K562 (cell line): ENCODE measurements around the gene ILKAP. TPM values are rescaled to one million over a fixed set of nuclear protein-coding genes. Genes with fewer than 3 reads are reported as not detected.

Experiments
- ATAC-seq: fragments of 200-7000 bp; cut with Tn5 transposase; 3 replicates; pipeline ENCODE4 v1.9.1; 2020; ENCODE audit warnings: moderate library complexity
- BruUV-seq: library from RNA; stranded (reverse); fragments of 400-500 nt; replicated peaks from 2 replicates; lab custom pipeline; 2021; lab: Mats Ljungman, UMichigan
- CTCF ChIA-PET: fragments of 300-600 bp; formaldehyde crosslinking; extraction: SDS; loops from one replicate; lab custom pipeline; 2021; ENCODE audit warnings: low intra/inter-chr PET ratio; lab: Yijun Ruan, JAX
- POLR2A ChIA-PET: fragments of 300-600, 350-650 bp; sonication (Branson Sonifier 250); formaldehyde crosslinking; extraction: SDS; loops from one replicate; lab custom pipeline; 2021; ENCODE audit warnings: antibody characterized with exemption, inconsistent platforms; lab: Yijun Ruan, JAX
- DNase-seq, 4 experiments: peaks; one replicate each; pipeline versions ENCODE4 v3.0.0 to v3.0.0-alpha.2; 2011 to 2018; ENCODE audit warnings: low spot score in 3 of 4, mixed read lengths in 3 of 4; ENCODE audit errors: extremely low read depth in 1 of 4
- FAIRE-seq: peaks from 2 replicates; lab custom pipeline; 2011; peaks lifted over from hg19 to GRCh38; lab: Jason Lieb, UNC
- H2AFZ ChIP-seq: 2 replicates; pipeline ENCODE4 v1.6.0; 2011; ENCODE audit warnings: low read depth, low read length, control low read depth, inconsistent platforms
- H3K27ac ChIP-seq: fragments of 200-600 bp; 3 replicates; pipeline ENCODE4 v1.8.0; 2011; ENCODE audit warnings: low read depth, mild to moderate bottlenecking, control low read depth, inconsistent platforms, low read length, moderate library complexity, mixed read lengths; ENCODE audit errors: extremely low read depth
- H3K27me3 ChIP-seq, 2 experiments: fragments of 300-600 bp in 1 of 2; 2 replicates in 1 of 2; 3 replicates in 1 of 2; pipeline versions ENCODE4 v1.6.0 to v1.8.0; 2011; ENCODE audit warnings: inconsistent platforms in 2 of 2, low read length in 2 of 2, mild to moderate bottlenecking in 1 of 2, mixed read lengths in 1 of 2, moderate library complexity in 1 of 2; ENCODE audit not compliant: control insufficient read depth in 2 of 2, insufficient read depth in 2 of 2
- H3K36me3 ChIP-seq: fragments of 300-600 bp; 3 replicates; pipeline ENCODE4 v1.8.0; 2011; ENCODE audit warnings: mild to moderate bottlenecking, low read length, inconsistent platforms; ENCODE audit not compliant: control insufficient read depth, insufficient read depth
- H3K4me1 ChIP-seq, 2 experiments: fragments of 200-600 bp in 1 of 2; replicated peaks in 1 of 2; 2 replicates in 1 of 2; 3 replicates in 1 of 2; pipeline versions ENCODE4 v1.5.1 to v1.8.0; 2011; ENCODE audit warnings: inconsistent platforms in 2 of 2, low read length in 2 of 2, mild to moderate bottlenecking in 1 of 2, mixed read lengths in 1 of 2, moderate library complexity in 1 of 2; ENCODE audit not compliant: control insufficient read depth in 2 of 2, insufficient read depth in 2 of 2
- H3K4me2 ChIP-seq: 2 replicates; pipeline ENCODE4 v1.6.1; 2011; ENCODE audit warnings: low read length, control low read depth, inconsistent platforms, mixed read lengths; ENCODE audit not compliant: insufficient read depth
- H3K4me3 ChIP-seq: fragments of 200-600 bp; sonication (generic), shearing (Covaris generic); 2 replicates; pipeline ENCODE4 v1.5.1; 2016; ENCODE audit warnings: control low read depth, inconsistent platforms
- H3K79me2 ChIP-seq: fragments of 200-600 bp; 3 replicates; pipeline ENCODE4 v1.8.0; 2011; ENCODE audit warnings: low read length, inconsistent platforms; ENCODE audit not compliant: control insufficient read depth, insufficient read depth
- H3K9ac ChIP-seq, 2 experiments: 2 replicates each; pipeline versions ENCODE4 v1.6.0 to v1.6.1; 2011; ENCODE audit warnings: low read depth in 2 of 2, low read length in 2 of 2, control low read depth in 1 of 2, inconsistent platforms in 1 of 2, mild to moderate bottlenecking in 1 of 2, mixed read lengths in 1 of 2; ENCODE audit not compliant: insufficient read depth in 1 of 2
- H3K9me1 ChIP-seq: one replicate; pipeline ENCODE4 v1.6.0; 2011; ENCODE audit warnings: inconsistent platforms, mild to moderate bottlenecking, low read length, moderate library complexity; ENCODE audit not compliant: control insufficient read depth, insufficient read depth
- H3K9me3 ChIP-seq: replicated peaks from 2 replicates; pipeline ENCODE4 v1.5.1; 2011; ENCODE audit warnings: low read depth, low read length, inconsistent platforms; ENCODE audit not compliant: control insufficient read depth, insufficient read depth
- H4K20me1 ChIP-seq: replicated peaks from 2 replicates; pipeline ENCODE4 v1.6.1; 2011; ENCODE audit warnings: low read length, inconsistent platforms, mixed read lengths; ENCODE audit not compliant: control insufficient read depth, insufficient read depth
- CEBPG ChIP-seq, 3 experiments: fragments of 200-800 bp in 1 of 3; sonication (Bioruptor generic) in 1 of 3; sonication (generic) in 1 of 3; formaldehyde crosslinking in 1 of 3; IDR thresholded peaks in 2 of 3; conservative IDR thresholded peaks in 1 of 3; 2 replicates each; pipeline versions ENCODE4 v1.6.1 to v1.8.0; 2016 to 2022; ENCODE audit warnings: missing compliant biosample characterization in 2 of 3, missing genetic modification characterization in 2 of 3, mild to moderate bottlenecking in 1 of 3, missing genetic modification reagents in 1 of 3
- DMBX1 ChIP-seq: fragments of 250-450 bp; sonication (Bioruptor Pico); IDR thresholded peaks from 2 replicates; pipeline ENCODE4 v1.8.0; 2022; ENCODE audit warnings: inconsistent platforms, mild to moderate bottlenecking, moderate library complexity, borderline replicate concordance
- FOXJ3 ChIP-seq: sonication (generic); formaldehyde crosslinking; IDR thresholded peaks from 2 replicates; pipeline ENCODE4 v1.4.0; 2020; ENCODE audit warnings: mild to moderate bottlenecking, missing genetic modification reagents
- KDM2B ChIP-seq: fragments of 250-450 bp; sonication (Bioruptor Pico); IDR thresholded peaks from 2 replicates; pipeline ENCODE4 v1.8.0; 2021; ENCODE audit warnings: mild to moderate bottlenecking, moderate library complexity
- L3MBTL2 ChIP-seq: fragments of 450-650 bp; IDR thresholded peaks from 2 replicates; pipeline ENCODE4 v1.6.1; 2016; ENCODE audit warnings: mild to moderate bottlenecking, moderate library complexity
- MEIS2 ChIP-seq: fragments of 450-650 bp; IDR thresholded peaks from 2 replicates; pipeline ENCODE4 v1.6.1; 2014; ENCODE audit warnings: mild to moderate bottlenecking; ENCODE audit not compliant: partially characterized antibody
- RBM22 ChIP-seq: fragments of 200-400 bp; formaldehyde crosslinking; IDR thresholded peaks from 2 replicates; pipeline ENCODE4 v1.6.1; 2018; ENCODE audit warnings: low read length, low read depth; ENCODE audit not compliant: poor library complexity, severe bottlenecking
- RNF219 ChIP-seq: fragments of 250-450 bp; sonication (Bioruptor Pico); IDR thresholded peaks from 2 replicates; pipeline ENCODE4 v1.5.0; 2022; ENCODE audit warnings: mild to moderate bottlenecking
- SRF ChIP-seq, 2 experiments: fragments of 250-450, 450-650 bp in 1 of 2; sonication (Bioruptor Pico) in 1 of 2; sonication (generic) in 1 of 2; formaldehyde crosslinking; IDR thresholded peaks; 2 replicates each; pipeline versions ENCODE4 v1.5.0 to v1.5.1; 2020 to 2022; ENCODE audit warnings: mild to moderate bottlenecking in 1 of 2, missing genetic modification reagents in 1 of 2
- TRIM28 ChIP-seq: fragments of 450-650 bp; IDR thresholded peaks from 2 replicates; pipeline ENCODE4 v1.6.1; 2017
- ZNF140 ChIP-seq: fragments of 250-450 bp; sonication (Bioruptor Pico); IDR thresholded peaks from 2 replicates; pipeline ENCODE4 v1.8.0; 2021; ENCODE audit warnings: moderate library complexity, mild to moderate bottlenecking, inconsistent platforms
- ZNF398 ChIP-seq: fragments of 250-450 bp; sonication (Bioruptor Pico); IDR thresholded peaks from 2 replicates; pipeline ENCODE4 v1.8.0; 2021; ENCODE audit warnings: moderate library complexity, mild to moderate bottlenecking, inconsistent platforms
- ZNF561 ChIP-seq: fragments of 450-650 bp; formaldehyde crosslinking; conservative IDR thresholded peaks from 2 replicates; pipeline ENCODE4 v1.4.0; 2020; ENCODE audit warnings: mild to moderate bottlenecking, moderate library complexity
- ZNF586 ChIP-seq: fragments of 450-650 bp; formaldehyde crosslinking; conservative IDR thresholded peaks from 2 replicates; pipeline ENCODE4 v1.4.0; 2020; ENCODE audit warnings: mild to moderate bottlenecking, moderate library complexity
- WGBS: fragments of 100-300 bp; shearing (Covaris generic); methylation state at CpG from one replicate; pipeline ENCODE4 v1.1.6; 2016; ENCODE audit warnings: low coverage, mixed read lengths; ENCODE audit not compliant: insufficient coverage; ENCODE audit errors: missing lambda C conversion rate; 5-methylcytosine and 5-hydroxymethylcytosine counted together
- in situ Hi-C: fragments of 300-500 bp; cut with MboI; formaldehyde crosslinking; loops from 4 replicates; pipeline ENCODE4 v1.15.0; 2018; ENCODE audit warnings: inconsistent platforms, mixed read lengths
- intact Hi-C: fragments of 100-400 bp; cut with micrococcal nuclease; formaldehyde crosslinking; loops from 2 replicates; pipeline ENCODE4 v1.14.2; 2022
- polyA plus RNA-seq, 8 experiments: library from polyadenylated mRNA; depleted of rRNA in 4 of 8; stranded (reverse) in 5 of 8; unstranded in 3 of 8; fragments of >200 nt; fragmentation: Nextera tagmentation in 2 of 8; fragmentation: Illumina TruSeq in 1 of 8; extraction: Ambion mirVana in 2 of 8; extraction: Trizol in 1 of 8; gene quantifications; 2 replicates each; pipeline versions ENCODE4 v1.2.1 to v1.2.3, GENCODE V29; 2011 to 2014; ENCODE audit warnings: inconsistent platforms in 1 of 8, missing spikeins in 1 of 8
- total RNA-seq, 7 experiments: library from RNA; depleted of rRNA in 6 of 7; stranded (reverse); fragments of >200 nt in 6 of 7; fragmentation: Illumina TruSeq in 2 of 7; extraction: Trizol in 2 of 7; gene quantifications; 2 replicates each; pipeline versions ENCODE4 v1.2.1 to v1.2.3, GENCODE V29; 2011 to 2021; ENCODE audit warnings: low replicate concordance in 1 of 7

The ILKAP gene
- total and polyA plus RNA-seq, 9 of the 15 experiments (the other 6 are each of a cell fraction or from before 2014, with no cell fraction given): 3.1 to 43.9 (median 20.7) TPM

GRCh38 chr2:238247002-238247822, 43.7 kb upstream of the ILKAP start (continued):
- TF ChIP-seq ZNF398 (CRISPR knock-in tag) (no peak), CEBPG (CRISPR knock-in tag; IDR thresholded peaks at IDR 0.05) (no peak), CEBPG (tag; conservative IDR thresholded peaks at IDR 0.05 in 1 of 2, IDR thresholded peaks at IDR 0.05 in 1 of 2) (peak; percentile 47 to 76)

GRCh38 chr2:238244151-238244550, 40.7 kb upstream of the ILKAP start:
- CTCF ChIA-PET: no interaction called here
- intact Hi-C loops: no loop called here
- BruUV-seq: no TSS peak
- TF ChIP-seq FOXJ3 (CRISPR knock-in tag) (no peak), SRF (CRISPR knock-in tag; IDR thresholded peaks at IDR 0.05) (no peak), MEIS2 (no peak), RNF219 (CRISPR knock-in tag) (no peak), ZNF140 (CRISPR knock-in tag) (no peak), KDM2B (no peak), ZNF561 (CRISPR knock-in tag) (no peak), L3MBTL2 (no peak), ZNF586 (CRISPR knock-in tag) (no peak), TRIM28 (no peak), RBM22 (no peak), DMBX1 (CRISPR knock-in tag) (no peak)

More at GRCh38 chr2:238244151-238244550, 40.7 kb upstream of the ILKAP start:
- no peaks in the 10 kb centered on the region for H3K9me1 ChIP-seq
- no peak overlapping the region for H2AFZ ChIP-seq
- H3K9ac ChIP-seq: no peak overlapping the region
- WGBS: 84% methylated on average over 5 of the region's 5 CpGs
- H4K20me1 ChIP-seq: no peaks in the 10 kb centered on the region
- peaks cover 19% of the 10 kb centered on the region; the same call in 1 of the 3 replicates for H3K36me3 ChIP-seq
- peaks cover 0 to 21% of the 10 kb centered on the region in 2 experiments; a peak in 3 of 5 replicates for H3K4me1 ChIP-seq
- in situ Hi-C loops: no loop called here
- ATAC-seq: no peak
- H3K4me3 ChIP-seq: no peak overlapping the region
- H3K9me3 ChIP-seq: no peaks in the 10 kb centered on the region
- POLR2A ChIA-PET: no interaction called here
- no peaks in the 10 kb centered on the region for H3K27me3 ChIP-seq
- no peak for DNase-seq
- H3K4me2 ChIP-seq: no peak overlapping the region
- no peak for FAIRE-seq
- H3K79me2 ChIP-seq: peaks cover 7% of the 10 kb centered on the region
- H3K27ac ChIP-seq: no peak overlapping the region
